ENCODE data around the gene FGG. TPM values are rescaled to one million over a fixed set of nuclear protein-coding genes. Genes with fewer than 3 reads are reported as not detected.

FGG gene
- total and polyA plus RNA-seq, 2 of the 13 experiments (the other 11 are each of a cell fraction or from before 2014, with no cell fraction given), result 1,037 to 2,423 TPM

GRCh38 chr4:154559494-154560418 is 52.7 kb downstream of the FGG start (continued):
- TF ChIP-seq SOX6 (IDR thresholded peaks at IDR 0.05) (no peak), SOX6 (CRISPR knock-in tag; IDR thresholded peaks at IDR 0.05) (peak; percentile 94), IRF9 (CRISPR knock-in tag; IDR thresholded peaks at IDR 0.05; ENCODE audit: borderline replicate concordance) (no peak), PLRG1 (conservative IDR thresholded peaks at IDR 0.05) (no peak), NFE2L1 (CRISPR knock-in tag; IDR thresholded peaks at IDR 0.05; ENCODE audit: borderline replicate concordance) (no peak), POLR2AphosphoS5 (IDR thresholded peaks at IDR 0.05; ENCODE audit: low read depth, low read length) (no peak), ZFP36L1 (CRISPR knock-in tag; IDR thresholded peaks at IDR 0.05) (no peak), ZMYM4 (CRISPR knock-in tag; IDR thresholded peaks at IDR 0.05) (peak; percentile 58; the same call in 1 of the 2 replicates), ZNF773 (CRISPR knock-in tag; IDR thresholded peaks at IDR 0.05; ENCODE audit: borderline replicate concordance) (no peak), ZNF546 (CRISPR knock-in tag; conservative IDR thresholded peaks at IDR 0.05) (no peak), THYN1 (CRISPR knock-in tag; IDR thresholded peaks at IDR 0.05; ENCODE audit: borderline replicate concordance, low read depth) (no peak), ZNF335 (CRISPR knock-in tag; IDR thresholded peaks at IDR 0.05) (no peak), ZNF143 (CRISPR knock-in tag; IDR thresholded peaks at IDR 0.05) (no peak), SUZ12 (IDR thresholded peaks at IDR 0.05; ENCODE audit: low read depth, low read length) (no peak), ZNF44 (CRISPR knock-in tag; IDR thresholded peaks at IDR 0.05) (no peak), ZBTB7B (CRISPR knock-in tag; IDR thresholded peaks at IDR 0.05) (peak; percentile 69; the same call in 1 of the 2 replicates), ZSCAN25 (CRISPR knock-in tag; IDR thresholded peaks at IDR 0.05) (no peak), FOSL1 (CRISPR knock-in tag; IDR thresholded peaks at IDR 0.05; ENCODE audit: borderline replicate concordance) (0 out of 2 replicates have a peak, but pooled peaks have one; percentile 29), FLYWCH1 (CRISPR knock-in tag; IDR thresholded peaks at IDR 0.05) (no peak), MZF1 (CRISPR knock-in tag; IDR thresholded peaks at IDR 0.05; ENCODE audit: borderline replicate concordance) (no peak), NR2F6 (IDR thresholded peaks at IDR 0.05) (peak; percentile 95), NR2F6 (CRISPR knock-in tag; IDR thresholded peaks at IDR 0.05) (peak; percentile 97), ZNF782 (CRISPR knock-in tag; IDR thresholded peaks at IDR 0.05; ENCODE audit: borderline replicate concordance) (no peak), SP140L (CRISPR knock-in tag; IDR thresholded peaks at IDR 0.05; ENCODE audit: borderline replicate concordance) (no peak), BHLHE40 (IDR thresholded peaks at IDR 0.05; ENCODE audit: low read length) (no peak), LCORL (IDR thresholded peaks at IDR 0.05) (peak; percentile 67), LCORL (CRISPR knock-in tag; IDR thresholded peaks at IDR 0.05) (no peak), ZNF850 (CRISPR knock-in tag; conservative IDR thresholded peaks at IDR 0.05) (peak; percentile 65; the same call in 1 of the 2 replicates), ATAD3A (CRISPR knock-in tag; IDR thresholded peaks at IDR 0.05) (no peak), NFE2L2 (IDR thresholded peaks at IDR 0.05; ENCODE audit: low read length) (no peak), SAP130 (CRISPR knock-in tag; IDR thresholded peaks at IDR 0.05; ENCODE audit: low read depth) (peak; percentile 89), ZNF30 (CRISPR knock-in tag; IDR thresholded peaks at IDR 0.05) (no peak), PHF21A (CRISPR knock-in tag; IDR thresholded peaks at IDR 0.05) (peak; percentile 80; the same call in 1 of the 2 replicates), ELF3 (CRISPR knock-in tag; IDR thresholded peaks at IDR 0.05) (peak; percentile 62), ZNF558 (CRISPR knock-in tag; IDR thresholded peaks at IDR 0.05; ENCODE audit: borderline replicate concordance) (no peak)

All from HepG2 (cell line).